Colonic mucosa (tissue), 4 donors: ENCODE results near the gene KIAA1755. TPM values are rescaled to one million over a fixed set of nuclear protein-coding genes. Genes with fewer than 3 reads are reported as not detected.

Source experiments
- DNase-seq: peaks from one replicate; pipeline ENCODE4 v3.0.0-alpha.2; 2020
- H3K27ac ChIP-seq: fragments of 200-600 bp; one replicate; pipeline ENCODE4 v1.8.0; 2021
- H3K27me3 ChIP-seq: fragments of 200-600 bp; one replicate; pipeline ENCODE4 v1.8.0; 2021
- H3K36me3 ChIP-seq: fragments of 200-600 bp; one replicate; pipeline ENCODE4 v1.8.0; 2021
- H3K4me1 ChIP-seq: fragments of 200-600 bp; one replicate; pipeline ENCODE4 v1.8.0; 2021; ENCODE audit warnings: mild to moderate bottlenecking
- H3K4me3 ChIP-seq: fragments of 200-600 bp; one replicate; pipeline ENCODE4 v1.8.0; 2021
- H3K9ac ChIP-seq, 2 donors: one replicate each; pipeline ENCODE4 v1.7.0; 2013; ENCODE audit warnings: control low read depth in 2 of 2, low read depth in 2 of 2, low read length in 2 of 2
- H3K9me3 ChIP-seq: fragments of 200-600 bp; one replicate; pipeline ENCODE4 v1.8.0; 2021
- CTCF ChIP-seq: fragments of 200-600 bp; IDR thresholded peaks from one replicate; pipeline ENCODE4 v1.8.0; 2022; ENCODE audit warnings: antibody characterized with exemption, mild to moderate bottlenecking
- intact Hi-C: fragments of 100-400 bp; cut with DNase I; formaldehyde crosslinking; loops from one replicate; pipeline ENCODE4 v1.14.1; 2022
- total RNA-seq, 2 donors: library from RNA; stranded (reverse); fragmentation: NEBNext Ultra II Directional in 1 of 2; extraction: Animal tissue kit (Norgen Biotek cat#: 25700) in 1 of 2; gene quantifications; one replicate each; pipeline ENCODE4 v1.2.1, GENCODE V29; 2021
- donor health status: healthy.
- donor health status: DM: no; HTN: no; CAD: no.
- donor health status: DM: no; HTN: no; CAD: no.

The KIAA1755 gene
- total RNA-seq, 2 donors from 2014 or later: 0.40 to 3.9 TPM

GRCh38 chr20:38261054-38261390, 487 bp upstream of the KIAA1755 start:
- no peak for DNase-seq
- Histone ChIP-seq H3K9me3 (no peaks in the 10 kb centered on the region), H3K27me3 (peaks cover 12% of the 10 kb centered on the region), H3K36me3 (no peaks in the 10 kb centered on the region), H3K4me3 (no peak overlapping the region), H3K9ac (no peak overlapping the region), H3K27ac (peak overlapping the region; percentile 8), H3K4me1 (no peaks in the 10 kb centered on the region)
- no peak for TF ChIP-seq CTCF
- intact Hi-C loops: no loop called here

GRCh38 chr20:38260025-38260377, 534 bp downstream of the KIAA1755 start:
- no peak for DNase-seq
- Histone ChIP-seq H3K27ac (peak overlapping the region; percentile 8), H3K9ac (peak overlapping the region in 1 of 2 donors; percentile 66), H3K4me1 (no peaks in the 10 kb centered on the region), H3K4me3 (peak overlapping the region; percentile 27), H3K27me3 (peaks cover 12% of the 10 kb centered on the region), H3K36me3 (no peaks in the 10 kb centered on the region), H3K9me3 (no peaks in the 10 kb centered on the region)
- intact Hi-C loops: no loop called here
- TF ChIP-seq CTCF: no peak

GRCh38 chr20:38258545-38259215, 1.9 kb downstream of the KIAA1755 start:
- DNase-seq: no peak
- H3K27me3 ChIP-seq: peaks cover 12% of the 10 kb centered on the region
- no peaks in the 10 kb centered on the region for H3K4me1 ChIP-seq
- H3K27ac ChIP-seq: no peak overlapping the region
- no peak for TF ChIP-seq CTCF
- H3K4me3 ChIP-seq: no peak overlapping the region
- H3K9me3 ChIP-seq: no peaks in the 10 kb centered on the region
- intact Hi-C loops: no loop called here
- H3K9ac ChIP-seq: no peak overlapping the region
- H3K36me3 ChIP-seq: no peaks in the 10 kb centered on the region

GRCh38 chr20:38256966-38257365, 3.6 kb downstream of the KIAA1755 start:
- H3K36me3 ChIP-seq: no peaks in the 10 kb centered on the region
- peaks cover 12% of the 10 kb centered on the region for H3K27me3 ChIP-seq
- no peak overlapping the region for H3K27ac ChIP-seq
- no peak for TF ChIP-seq CTCF
- no peaks in the 10 kb centered on the region for H3K4me1 ChIP-seq
- intact Hi-C loops: no loop called here
- no peaks in the 10 kb centered on the region for H3K9me3 ChIP-seq
- no peak overlapping the region for H3K9ac ChIP-seq
- DNase-seq: no peak
- H3K4me3 ChIP-seq: no peak overlapping the region

- Histone ChIP-seq H3K36me3 (no peaks in the 10 kb centered on the region), H3K9me3 (no peaks in the 10 kb centered on the region), H3K4me1 (no peaks in the 10 kb centered on the region), H3K9ac (no peak overlapping the region), H3K27me3 (peaks cover 11% of the 10 kb centered on the region), H3K4me3 (no peak overlapping the region), H3K27ac (no peak overlapping the region)
- no peak for TF ChIP-seq CTCF
- intact Hi-C loops: no loop called here
- no peak for DNase-seq
Measured at GRCh38 chr20:38256021-38256420, 4.5 kb downstream of the KIAA1755 start.
